GM21360 (cell line): ENCODE results near the gene TMEM14B.
A peak's percentile ranks its signal among the peaks of the same experiment; 100 is the strongest.
"Not testable (repeated sequence)": the region's sequence is repeated elsewhere in the genome, so short reads cannot be mapped to it uniquely, and the experiment has no call there.

Experiments
- ATAC-seq: cut with Tn5 transposase; IDR thresholded peaks from one replicate; pipeline ENCODE4 v1.9.1; 2021; ENCODE audit warnings: mild to moderate bottlenecking, moderate library complexity; ENCODE audit not compliant: unreplicated experiment

TMEM14B gene

DNA sequence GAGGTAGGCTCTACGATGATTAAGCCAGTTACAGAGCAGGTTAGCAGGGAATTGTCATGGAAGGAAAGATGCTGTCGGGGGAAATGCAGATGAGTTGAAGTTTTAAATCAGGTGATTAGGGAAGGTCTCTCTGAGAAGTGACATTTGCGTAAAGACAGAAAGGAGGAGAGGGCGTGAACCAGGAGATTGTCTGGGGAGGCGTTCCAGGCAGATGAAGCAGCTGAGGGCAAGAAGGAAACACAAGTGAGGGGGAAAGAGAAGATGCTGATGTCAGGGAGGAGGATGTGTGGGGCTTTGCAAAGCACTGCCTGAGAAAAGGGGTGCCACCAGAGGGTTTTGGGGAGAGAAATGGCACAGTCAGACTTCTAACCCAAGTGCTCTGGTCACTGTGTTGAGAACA is 2.5 kb upstream of the TMEM14B start:
- ATAC-seq: no peak

DNA sequence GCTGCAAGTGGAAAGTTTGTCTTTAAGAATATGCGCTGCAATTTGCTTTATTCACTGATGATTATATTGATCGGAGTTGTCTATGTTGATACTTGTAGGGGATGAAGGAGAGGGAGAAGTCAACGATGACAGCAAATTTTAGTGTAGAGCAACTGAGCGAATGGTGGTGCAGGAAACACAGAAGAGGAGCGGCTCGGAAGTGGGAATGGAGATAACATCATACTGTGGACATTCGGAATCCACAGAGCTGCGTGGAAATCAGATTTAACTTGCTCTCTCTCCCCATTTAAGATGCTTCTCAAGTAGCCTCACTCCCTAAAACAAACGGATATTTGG is 722 bp upstream of the TMEM14B start:
- ATAC-seq: no peak

DNA sequence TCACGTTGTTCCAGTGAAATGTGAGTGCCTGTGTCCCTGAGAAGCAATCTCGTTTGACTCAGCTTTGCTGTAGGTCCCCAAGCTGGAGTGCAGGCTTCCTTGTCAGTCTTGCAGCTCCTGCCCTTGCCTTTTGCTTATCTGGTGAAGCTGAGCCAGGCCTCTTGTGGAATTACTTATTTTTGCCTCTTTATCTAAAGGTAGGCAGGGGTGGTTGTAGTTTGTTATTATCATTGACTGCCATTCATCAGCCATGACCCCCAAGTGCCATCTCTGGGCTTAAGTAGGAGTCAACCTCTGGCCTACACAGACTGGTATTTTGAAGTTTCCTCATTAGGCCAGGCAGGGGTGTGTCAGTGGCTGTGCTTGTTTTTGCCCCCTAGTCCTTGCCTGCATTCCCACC is 2.1 kb downstream of the TMEM14B start:
- ATAC-seq: no peak

DNA sequence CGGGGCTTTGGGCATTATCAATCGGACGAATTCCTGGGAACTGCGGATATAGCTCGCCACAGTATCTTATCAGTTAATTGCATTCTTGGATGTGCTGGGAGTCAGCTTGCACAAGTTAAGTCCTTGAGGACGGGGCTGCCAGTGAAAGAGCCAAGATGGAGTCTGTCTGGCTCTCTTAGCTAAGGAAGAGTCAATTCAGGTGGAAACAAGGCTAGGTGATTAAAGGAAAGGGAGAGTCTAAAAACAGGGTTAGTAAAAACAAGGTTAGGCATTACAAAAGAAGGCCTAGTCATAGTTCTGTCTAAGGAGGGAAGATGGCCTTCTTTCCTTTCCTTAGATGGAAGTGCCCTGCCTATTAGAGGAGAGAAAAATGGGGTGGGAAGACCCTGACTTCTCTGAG is 3.0 kb downstream of the TMEM14B start:
- ATAC-seq: not testable (repeated sequence)

DNA sequence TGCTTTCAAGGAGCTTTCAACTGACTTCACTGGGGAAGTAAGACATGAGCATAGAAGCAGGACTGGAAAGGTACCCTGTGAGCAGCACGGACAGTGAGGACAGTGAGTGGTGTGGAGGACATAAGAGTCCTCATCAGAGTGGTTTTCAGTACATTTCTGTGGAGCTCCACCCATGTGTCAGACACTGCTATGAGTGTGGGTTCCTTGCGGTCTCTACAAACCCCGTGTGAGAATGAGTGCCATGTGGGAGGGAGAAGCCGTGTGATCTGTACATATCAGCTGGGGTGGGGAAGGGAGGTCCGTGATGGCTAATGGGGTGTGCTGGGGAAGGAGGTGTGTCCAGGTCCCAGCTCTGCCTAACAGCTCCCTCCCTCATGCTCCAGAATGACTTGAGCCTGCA is 4.2 kb downstream of the TMEM14B start:
- ATAC-seq: not testable (repeated sequence)

DNA sequence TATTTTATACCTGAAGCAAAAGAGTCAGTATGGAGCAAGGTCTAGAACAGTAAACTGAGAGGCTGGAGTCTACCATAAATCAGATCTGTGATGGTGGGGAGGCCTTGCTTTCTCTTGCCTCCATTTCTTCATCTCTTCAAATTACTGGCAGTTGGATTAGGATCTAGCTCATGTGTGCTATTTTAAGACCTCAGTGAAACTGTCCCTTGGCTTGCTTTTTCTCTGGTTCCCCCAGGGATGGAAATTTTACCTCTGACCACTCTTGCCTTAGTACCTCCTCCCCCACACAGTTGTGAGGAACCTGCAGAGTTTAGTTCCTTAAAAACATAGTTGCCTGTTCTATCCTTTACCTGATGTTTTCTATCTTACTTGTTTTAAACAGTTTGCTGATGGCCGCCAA is 8.5 kb downstream of the TMEM14B start:
- no peak for ATAC-seq

DNA sequence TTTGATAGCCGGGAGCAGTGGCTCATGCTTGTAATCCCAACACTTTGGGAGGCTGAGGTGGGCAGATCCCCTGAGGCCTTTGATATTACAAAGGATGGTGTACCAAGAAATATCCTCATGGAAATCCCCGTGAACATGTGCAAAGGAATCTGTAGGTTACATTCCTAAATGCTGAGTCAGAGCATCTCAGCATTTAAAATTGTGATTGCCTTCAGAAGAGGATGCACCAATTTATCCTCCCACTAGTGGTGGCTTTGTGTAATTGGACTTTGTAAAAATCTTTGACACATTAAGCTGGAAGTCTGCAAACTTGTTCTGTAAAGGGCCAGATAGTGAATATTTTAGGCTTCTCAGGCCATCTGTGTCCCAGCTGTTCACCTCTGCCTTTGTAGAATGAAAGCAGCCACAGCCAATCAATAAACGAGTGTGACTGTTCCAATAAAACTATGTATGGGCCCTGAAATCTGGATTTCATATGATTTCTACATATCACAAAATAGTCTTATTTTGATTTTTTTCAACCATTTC is 11.8 kb downstream of the TMEM14B start:
- ATAC-seq: peak; percentile 64

DNA sequence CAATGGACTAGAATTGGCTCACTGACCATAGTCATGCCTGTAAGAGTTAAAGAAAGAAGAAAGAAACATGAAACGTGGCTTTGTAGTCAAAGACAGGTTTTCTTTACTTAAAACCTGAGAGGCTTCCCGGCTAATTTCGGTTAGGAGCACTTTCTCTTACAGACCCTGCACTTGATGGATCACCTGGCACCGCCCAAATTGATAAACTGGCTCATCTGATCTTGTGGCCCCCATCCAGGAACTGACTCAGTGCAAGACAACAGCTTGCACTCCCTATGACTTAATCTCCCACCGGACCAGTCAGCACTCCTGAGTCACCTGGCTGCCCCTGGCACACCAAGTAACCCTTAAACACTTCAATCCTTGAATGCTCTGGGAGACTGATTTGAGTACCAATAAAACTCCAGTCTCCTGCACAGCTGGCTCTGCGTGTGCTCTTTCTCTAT is 12.3 kb downstream of the TMEM14B start:
- no peak for ATAC-seq

DNA sequence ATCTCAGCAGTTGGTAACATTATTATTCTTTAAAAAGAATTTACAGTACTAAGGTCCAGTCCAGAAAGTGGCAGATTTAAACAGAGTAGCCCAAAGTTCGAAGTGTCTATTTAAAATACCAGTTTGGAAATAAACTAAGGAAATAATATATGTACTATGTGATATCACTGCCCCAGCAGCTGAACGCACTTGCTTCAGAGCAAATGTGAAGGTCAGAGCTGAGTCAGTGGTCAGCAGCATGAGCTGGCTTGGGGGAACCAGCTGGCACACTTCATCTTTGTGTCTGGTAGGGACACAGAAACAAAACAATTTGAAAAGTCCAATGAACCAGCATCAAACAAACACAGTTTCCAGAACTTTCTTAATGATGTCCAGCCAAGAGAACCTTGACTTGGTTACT is 15.4 kb downstream of the TMEM14B start:
- ATAC-seq: no peak

DNA sequence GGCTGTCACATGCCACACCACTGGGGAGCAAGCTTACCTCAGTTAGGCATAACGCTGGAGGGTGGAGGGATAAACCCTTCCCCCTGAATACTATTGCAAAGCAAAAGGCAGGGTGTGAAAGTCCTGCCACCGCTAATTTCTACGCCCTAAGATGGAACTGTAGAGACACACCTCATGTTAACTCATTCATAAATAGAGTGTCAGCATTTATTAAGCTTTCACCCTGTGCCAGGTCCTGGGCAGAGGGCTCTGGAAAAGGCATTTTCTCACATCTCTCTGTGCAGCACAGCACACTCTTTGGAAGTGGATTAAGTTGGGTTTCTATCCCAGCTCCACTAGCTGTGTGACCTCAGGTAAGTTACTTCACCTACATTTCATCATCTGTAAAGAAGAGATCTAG is 21.8 kb downstream of the TMEM14B start:
- no peak for ATAC-seq

DNA sequence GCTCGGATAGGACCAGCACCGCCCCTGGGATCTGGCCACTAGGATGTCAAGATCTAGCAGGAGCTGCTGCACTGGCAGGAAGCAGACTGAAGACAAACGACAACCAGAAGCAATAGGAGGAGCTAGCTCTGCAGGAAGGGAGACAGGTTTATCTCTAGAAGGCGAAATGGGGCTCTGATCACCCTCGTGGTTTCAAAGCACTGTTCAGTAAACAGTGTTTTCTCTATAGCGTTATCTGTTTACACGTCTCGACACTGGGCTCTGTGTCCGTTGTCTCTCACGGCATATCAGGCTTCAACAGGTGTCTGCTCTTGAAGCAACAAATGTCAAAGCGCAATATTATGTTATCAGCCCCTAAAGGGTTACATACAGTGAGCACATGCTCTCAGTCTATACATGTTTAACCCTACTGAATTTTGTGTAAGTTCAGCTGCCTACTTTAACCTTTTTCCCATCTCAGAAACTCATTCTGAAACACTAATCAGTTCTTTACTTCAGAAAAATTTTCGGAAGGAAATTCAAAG is 23.8 kb downstream of the TMEM14B start:
- no peak for ATAC-seq

DNA sequence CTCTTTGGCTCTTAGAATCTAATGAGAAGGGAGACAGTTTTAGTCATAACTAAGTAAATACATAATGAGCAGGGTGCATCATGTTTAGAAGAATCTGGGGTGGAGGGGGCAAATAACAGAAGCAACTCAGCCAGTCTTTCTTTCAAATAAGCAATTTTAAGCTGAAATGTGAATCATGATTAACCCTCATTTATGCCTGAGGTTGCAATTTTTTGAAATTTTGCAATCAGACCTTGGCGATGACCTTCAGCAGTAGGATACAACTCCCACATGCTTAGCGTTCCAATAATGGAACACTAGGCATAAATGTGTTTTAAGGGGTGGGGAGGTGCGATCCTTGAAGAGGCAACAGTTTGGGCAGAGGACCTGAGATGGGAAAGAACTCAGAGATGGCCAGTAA is 30.6 kb downstream of the TMEM14B start:
- no peak for ATAC-seq

DNA sequence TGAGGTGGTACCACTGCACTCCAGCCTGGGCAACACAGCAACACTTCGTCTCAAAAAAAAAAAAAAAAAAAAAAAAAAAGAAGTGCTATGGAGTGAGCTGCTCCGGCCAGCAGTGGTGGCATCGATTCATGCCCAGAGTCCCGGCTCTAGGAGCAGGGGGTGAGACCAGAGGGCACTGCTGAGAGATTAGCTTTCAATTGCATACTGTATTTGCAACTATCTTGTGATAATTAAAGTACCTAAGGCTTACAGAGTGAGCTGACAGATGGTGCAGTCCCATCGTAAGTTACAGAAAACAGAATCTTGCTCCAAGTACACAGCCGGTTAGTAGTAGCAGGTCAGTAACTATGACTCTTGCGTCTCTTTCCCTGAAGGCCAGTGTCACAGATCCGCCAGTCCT is 31.5 kb downstream of the TMEM14B start:
- ATAC-seq: no peak

DNA sequence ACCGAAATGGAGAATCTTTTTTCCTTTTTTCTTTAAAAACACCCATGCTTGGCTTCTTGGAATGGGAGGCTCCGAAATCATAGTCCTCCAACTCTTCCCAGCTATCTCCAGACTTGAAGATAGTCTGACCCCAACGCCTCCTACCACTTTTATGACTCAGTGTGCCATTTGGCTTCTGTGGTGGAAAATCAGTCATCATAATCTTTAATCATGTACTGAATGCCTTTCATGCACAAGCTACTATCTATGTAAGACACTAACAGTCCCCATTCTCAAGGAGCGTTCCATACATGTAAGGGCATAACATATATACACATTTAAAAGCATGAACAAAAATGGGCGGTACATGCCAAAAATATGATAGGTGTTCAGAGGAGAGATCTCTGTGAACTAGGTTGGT is 44.1 kb downstream of the TMEM14B start:
- no peak for ATAC-seq

DNA sequence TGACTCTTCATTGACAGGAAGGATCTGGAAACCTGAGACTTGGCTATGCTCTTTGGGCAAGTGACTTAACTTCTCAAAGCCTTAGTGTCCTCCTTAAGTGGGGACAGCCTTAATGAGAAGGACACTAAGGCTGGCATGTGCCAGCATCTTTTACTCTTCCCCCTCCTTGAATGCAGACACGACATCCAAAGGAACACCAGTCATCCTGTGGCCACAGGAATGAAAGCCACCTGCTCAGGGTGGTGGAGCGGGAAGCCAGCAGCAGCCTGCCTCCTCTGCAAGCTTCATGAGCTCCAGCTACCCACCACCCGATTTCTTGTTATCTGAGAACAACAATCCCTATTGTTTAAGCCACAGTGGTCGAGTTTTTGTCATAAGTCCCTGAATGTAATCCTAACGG is 44.5 kb downstream of the TMEM14B start:
- ATAC-seq: no peak

DNA sequence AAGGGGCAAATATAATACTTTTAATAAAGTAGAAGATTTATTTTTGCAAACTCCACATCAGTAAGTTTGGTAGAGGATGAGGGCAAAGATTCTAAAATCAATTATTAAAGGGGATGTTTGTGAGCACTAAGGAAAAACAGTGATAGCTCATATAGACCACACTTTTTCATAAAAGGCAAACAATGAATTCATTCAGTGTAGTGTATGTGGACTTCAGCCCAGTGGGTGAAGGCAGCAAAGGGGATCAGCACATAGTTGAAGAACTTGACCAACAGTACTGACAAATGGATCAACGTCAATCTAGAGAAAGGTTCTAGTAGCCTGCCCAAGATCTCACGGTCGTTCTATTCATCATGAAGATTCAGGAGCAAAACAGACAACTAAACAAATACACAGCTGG is 45.4 kb downstream of the TMEM14B start:
- ATAC-seq: no peak

DNA sequence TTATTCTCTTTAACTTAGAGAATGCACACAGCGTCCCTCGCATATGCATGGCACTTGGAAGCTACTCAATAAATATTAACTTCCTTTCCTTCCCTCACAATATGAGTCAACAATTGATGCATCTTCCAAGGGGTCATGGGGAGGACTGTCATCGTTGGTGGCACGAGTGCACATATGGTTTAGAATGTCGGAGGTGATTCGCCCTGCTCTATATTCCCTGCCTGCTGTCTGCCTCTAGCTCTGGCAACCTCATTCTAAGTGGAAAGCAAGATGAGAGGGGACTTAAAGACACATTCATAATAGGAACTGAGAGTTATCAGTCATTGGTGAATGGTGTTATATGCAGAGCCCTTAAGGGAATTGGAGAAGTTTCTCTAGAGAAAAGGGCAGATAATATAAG is 46.1 kb downstream of the TMEM14B start:
- no peak for ATAC-seq

DNA sequence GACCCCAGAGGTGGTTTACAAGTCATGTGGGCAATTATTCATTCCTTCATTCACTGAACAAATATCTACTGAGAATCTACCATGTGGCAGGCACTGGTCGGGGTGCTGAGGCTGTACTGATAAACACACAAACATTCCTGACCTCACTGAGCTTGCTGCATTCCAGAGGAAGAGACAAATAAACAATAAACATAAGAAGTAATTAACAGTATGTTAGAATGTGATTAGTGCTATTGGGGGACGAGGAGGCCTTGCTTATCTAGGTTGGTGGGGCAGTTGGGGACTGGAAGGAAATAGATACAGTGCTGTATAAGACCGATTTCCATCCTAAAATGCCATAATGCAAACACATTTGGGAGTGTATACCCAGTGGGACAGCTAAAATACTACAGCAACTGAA is 46.6 kb downstream of the TMEM14B start:
- ATAC-seq: no peak

DNA sequence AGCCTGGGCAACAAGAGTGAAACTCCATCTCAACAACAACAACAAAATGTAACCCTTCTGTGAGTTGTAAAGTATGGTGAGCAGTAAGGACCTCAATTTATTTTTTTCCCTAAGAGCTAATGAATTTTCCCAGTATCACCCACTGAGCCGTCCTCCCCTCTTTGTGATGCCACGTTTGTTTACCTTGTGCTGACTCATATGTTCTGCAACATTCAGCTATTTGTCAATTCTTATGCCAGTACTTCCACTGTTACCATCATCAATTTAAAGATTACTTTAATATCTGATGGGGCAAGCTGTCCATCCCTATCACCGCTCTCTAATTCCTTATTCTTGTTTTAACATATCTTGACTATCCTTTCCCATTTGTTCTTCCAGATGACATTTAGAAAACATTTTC is 53.2 kb downstream of the TMEM14B start:
- ATAC-seq: no peak

DNA sequence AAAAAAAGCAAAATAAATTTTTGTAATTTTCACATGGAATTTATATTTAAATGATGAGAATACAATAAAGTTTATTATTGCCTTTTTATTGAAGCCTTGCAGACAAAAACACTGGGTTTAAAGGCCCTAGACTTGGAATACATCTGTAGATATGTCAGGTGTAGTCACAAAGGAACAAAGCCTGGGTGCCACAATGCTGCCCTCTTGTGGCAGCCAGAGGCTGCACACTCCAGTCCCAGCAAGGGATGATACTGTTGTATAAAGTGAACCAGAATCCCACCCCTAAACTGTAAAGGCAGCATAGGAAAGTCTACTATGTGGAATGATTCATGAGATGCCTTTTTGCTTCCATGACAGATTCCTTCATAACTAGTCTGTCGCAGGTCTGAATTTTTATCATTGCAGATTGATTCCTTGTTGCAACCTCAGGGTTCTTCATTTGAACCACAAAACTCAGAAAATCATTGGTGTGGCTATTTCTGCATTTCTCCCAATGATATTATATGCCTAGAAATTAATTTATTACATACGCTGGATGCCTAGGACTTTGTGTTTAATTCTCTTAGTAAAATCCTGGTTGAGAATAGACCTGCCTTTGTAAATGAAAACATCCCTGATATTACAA is 53.7 kb downstream of the TMEM14B start:
- ATAC-seq: peak; percentile 91
